Duodenal mucosa (tissue), 2 donors: ENCODE results near the gene LYRM4.
"Not testable (repeated sequence)": the region's sequence is repeated elsewhere in the genome, so short reads cannot be mapped to it uniquely, and the experiment has no call there.

Source experiments
- H3K27ac ChIP-seq: one replicate; pipeline ENCODE4 v1.7.0; 2013; ENCODE audit warnings: low read depth, low read length
- H3K27me3 ChIP-seq, 2 donors: one replicate each; pipeline ENCODE4 v1.7.0; 2013; ENCODE audit warnings: low read length in 2 of 2, control low read depth in 1 of 2; ENCODE audit not compliant: insufficient read depth in 2 of 2, control insufficient read depth in 1 of 2
- H3K36me3 ChIP-seq, 2 donors: one replicate each; pipeline ENCODE4 v1.7.0; 2013; ENCODE audit warnings: low read length in 2 of 2, control low read depth in 1 of 2; ENCODE audit not compliant: insufficient read depth in 2 of 2, control insufficient read depth in 1 of 2
- H3K4me1 ChIP-seq, 2 donors: one replicate each; pipeline ENCODE4 v1.7.0; 2013; ENCODE audit warnings: low read length in 2 of 2, control low read depth in 1 of 2; ENCODE audit not compliant: insufficient read depth in 2 of 2, control insufficient read depth in 1 of 2
- H3K4me3 ChIP-seq, 2 donors: one replicate each; pipeline ENCODE4 v1.7.0; 2013; ENCODE audit warnings: low read length in 2 of 2, low read depth in 1 of 2
- H3K9ac ChIP-seq, 2 donors: one replicate each; pipeline ENCODE4 v1.7.0; 2013; ENCODE audit warnings: low read length in 2 of 2, low read depth in 1 of 2
- H3K9me3 ChIP-seq, 2 donors: one replicate each; pipeline ENCODE4 v1.7.0; 2013; ENCODE audit warnings: low read length in 2 of 2, control low read depth in 1 of 2; ENCODE audit not compliant: control insufficient read depth in 1 of 2

LYRM4 gene

GRCh38 chr6:5121479-5121878, 139.3 kb downstream of the LYRM4 start:
- no peaks in the 10 kb centered on the region for H3K36me3 ChIP-seq
- H3K4me3 ChIP-seq = no peak overlapping the region
- H3K27ac ChIP-seq = no peak overlapping the region
- H3K27me3 ChIP-seq = no peaks in the 10 kb centered on the region
- no peaks in the 10 kb centered on the region for H3K4me1 ChIP-seq
- H3K9me3 ChIP-seq = no peaks in the 10 kb centered on the region
- H3K9ac ChIP-seq = no peak overlapping the region

DNA sequence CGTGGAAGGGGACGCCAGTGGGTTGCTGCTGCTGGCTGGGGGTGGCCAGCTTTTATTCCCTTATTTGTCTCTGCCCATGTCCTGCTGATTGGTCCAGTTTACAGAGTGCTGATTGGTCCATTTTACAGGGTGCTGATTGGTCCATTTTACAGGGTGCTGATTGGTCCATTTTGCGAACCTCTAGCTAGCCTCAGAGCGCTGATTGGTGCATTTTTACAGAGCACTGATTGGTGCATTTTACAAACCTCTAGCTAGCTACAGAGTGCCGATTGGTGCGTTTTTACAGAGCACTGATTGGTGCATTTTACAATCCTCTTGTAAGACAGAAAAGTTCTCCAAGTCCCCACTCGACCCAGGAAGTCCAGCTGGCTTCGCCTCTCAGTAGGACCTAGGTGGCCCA, 140.2 kb downstream of the LYRM4 start:
- not testable (repeated sequence) for H3K27ac ChIP-seq, H3K4me1 ChIP-seq, H3K9me3 ChIP-seq, H3K4me3 ChIP-seq, H3K27me3 ChIP-seq, H3K9ac ChIP-seq, H3K36me3 ChIP-seq

- H3K9ac ChIP-seq = no peak overlapping the region
- no peaks in the 10 kb centered on the region for H3K36me3 ChIP-seq
- no peak overlapping the region for H3K4me3 ChIP-seq
- H3K27ac ChIP-seq = no peak overlapping the region
- H3K27me3 ChIP-seq = no peaks in the 10 kb centered on the region
- no peaks in the 10 kb centered on the region for H3K9me3 ChIP-seq
- no peaks in the 10 kb centered on the region for H3K4me1 ChIP-seq
These were observed 140.7 kb downstream of the LYRM4 start for GRCh38 chr6:5120011-5120410.

GRCh38 chr6:5119090-5119951, 141.4 kb downstream of the LYRM4 start:
- no peaks in the 10 kb centered on the region for H3K9me3 ChIP-seq
- no peaks in the 10 kb centered on the region for H3K36me3 ChIP-seq
- H3K27ac ChIP-seq = no peak overlapping the region
- no peak overlapping the region for H3K4me3 ChIP-seq
- no peaks in the 10 kb centered on the region for H3K27me3 ChIP-seq
- no peak overlapping the region for H3K9ac ChIP-seq
- no peaks in the 10 kb centered on the region for H3K4me1 ChIP-seq

GRCh38 chr6:5116243-5116991, 144.3 kb downstream of the LYRM4 start:
- Histone ChIP-seq H3K4me3 (no peak overlapping the region), H3K27ac (no peak overlapping the region), H3K4me1 (no peaks in the 10 kb centered on the region), H3K9me3 (no peaks in the 10 kb centered on the region), H3K36me3 (no peaks in the 10 kb centered on the region), H3K27me3 (no peaks in the 10 kb centered on the region), H3K9ac (no peak overlapping the region)

GRCh38 chr6:5115168-5115567, 145.6 kb downstream of the LYRM4 start:
- Histone ChIP-seq H3K4me3 (no peak overlapping the region), H3K27ac (no peak overlapping the region), H3K36me3 (no peaks in the 10 kb centered on the region), H3K27me3 (no peaks in the 10 kb centered on the region), H3K4me1 (no peaks in the 10 kb centered on the region), H3K9me3 (no peaks in the 10 kb centered on the region), H3K9ac (no peak overlapping the region)

DNA sequence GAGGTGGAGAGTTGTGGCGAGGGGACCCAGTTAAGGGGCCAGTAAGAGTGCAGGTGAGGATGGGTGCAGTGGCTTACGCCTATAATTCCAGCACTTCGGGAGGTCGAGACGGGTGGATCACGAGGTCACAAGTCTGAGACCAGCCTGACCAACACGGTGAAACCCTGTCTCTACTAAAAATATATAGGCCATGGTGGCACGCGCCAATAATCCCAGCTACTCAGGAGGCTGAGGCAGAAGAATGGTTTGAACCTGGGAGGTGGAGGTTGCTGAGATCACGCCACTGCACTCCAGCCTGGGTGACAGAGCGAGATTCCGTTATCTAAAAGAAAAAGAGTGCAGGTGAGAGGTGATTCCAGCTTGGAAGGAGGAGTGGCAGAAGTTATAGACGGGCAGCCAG, 147.7 kb downstream of the LYRM4 start:
- no peak overlapping the region for H3K4me3 ChIP-seq

GRCh38 chr6:5112066-5112799, 148.5 kb downstream of the LYRM4 start:
- H3K27ac ChIP-seq = no peak overlapping the region
- peaks cover 12 to 13% of the 10 kb centered on the region in 2 donors for H3K4me1 ChIP-seq
- H3K9me3 ChIP-seq = no peaks in the 10 kb centered on the region
- H3K4me3 ChIP-seq = no peak overlapping the region
- H3K36me3 ChIP-seq = no peaks in the 10 kb centered on the region
- H3K27me3 ChIP-seq = no peaks in the 10 kb centered on the region
- H3K9ac ChIP-seq = no peak overlapping the region

More for the DNA sequence above, 147.7 kb downstream of the LYRM4 start:
- H3K36me3 ChIP-seq = no peaks in the 10 kb centered on the region
- H3K9ac ChIP-seq = no peak overlapping the region
- H3K9me3 ChIP-seq = no peaks in the 10 kb centered on the region
- peaks cover 12 to 13% of the 10 kb centered on the region in 2 donors for H3K4me1 ChIP-seq
- H3K27ac ChIP-seq = no peak overlapping the region
- no peaks in the 10 kb centered on the region for H3K27me3 ChIP-seq

DNA sequence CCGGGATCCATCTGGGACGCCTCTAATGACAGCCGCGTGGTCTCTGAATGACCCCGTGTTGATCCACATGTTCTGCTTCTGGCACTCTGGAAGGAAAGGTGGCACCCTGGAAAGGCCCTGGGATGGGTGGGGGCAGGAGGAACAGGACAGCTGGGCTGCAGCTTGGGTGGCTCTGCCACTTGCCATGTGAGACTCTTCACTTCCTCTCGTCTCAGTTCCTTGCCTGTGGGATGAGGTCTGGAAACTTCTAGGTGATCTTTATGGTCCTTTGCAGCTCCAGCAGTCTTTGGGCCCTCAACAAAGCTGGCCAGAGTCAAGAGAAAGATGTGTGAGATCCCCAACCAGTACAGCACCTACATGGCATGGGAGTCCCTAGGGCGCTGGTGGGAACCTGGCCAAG, 149.1 kb downstream of the LYRM4 start:
- no peak overlapping the region for H3K27ac ChIP-seq
- no peaks in the 10 kb centered on the region for H3K27me3 ChIP-seq
- H3K4me3 ChIP-seq = no peak overlapping the region
- H3K4me1 ChIP-seq = peaks cover 12 to 13% of the 10 kb centered on the region in 2 donors
- no peaks in the 10 kb centered on the region for H3K36me3 ChIP-seq
- H3K9me3 ChIP-seq = no peaks in the 10 kb centered on the region
- H3K9ac ChIP-seq = no peak overlapping the region

DNA sequence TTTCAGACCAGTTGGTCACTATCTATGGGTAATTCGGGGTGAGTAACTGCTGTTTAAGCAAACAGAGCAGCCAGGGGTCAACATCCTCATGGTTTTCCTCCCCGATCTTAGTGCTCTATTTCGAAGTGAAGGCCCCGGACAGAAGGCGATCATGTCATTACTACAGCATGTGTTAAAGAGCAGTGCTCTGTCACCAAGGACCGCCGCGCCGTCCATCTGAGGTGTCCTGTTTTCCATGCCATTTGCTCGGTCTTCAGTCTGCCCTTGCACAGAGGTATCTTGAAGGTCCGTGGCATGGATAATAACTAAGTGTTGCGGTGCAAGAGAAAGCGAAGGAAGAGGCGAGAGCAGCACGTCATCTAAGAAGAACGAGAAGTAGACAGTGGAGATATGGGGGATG, 150.5 kb downstream of the LYRM4 start:
- Histone ChIP-seq H3K4me3 (no peak overlapping the region), H3K9ac (no peak overlapping the region), H3K9me3 (no peaks in the 10 kb centered on the region), H3K4me1 (peaks cover 12 to 13% of the 10 kb centered on the region in 2 donors), H3K27me3 (no peaks in the 10 kb centered on the region), H3K27ac (no peak overlapping the region), H3K36me3 (no peaks in the 10 kb centered on the region)
